ENCODE measurements around the gene APOBEC3C.
"Not testable (repeated sequence)": the region's sequence is repeated elsewhere in the genome, so short reads cannot be mapped to it uniquely, and the experiment has no call there.

APOBEC3C gene

GRCh38 chr22:39041908-39042307, 27.9 kb downstream of the APOBEC3C start:
- no peaks in the 10 kb centered on the region for H3K9me3 ChIP-seq (ENCODE audit: control insufficient read depth, insufficient read depth, low read length)

GRCh38 chr22:39043063-39043462, 29.0 kb downstream of the APOBEC3C start:
- H3K9me3 ChIP-seq (ENCODE audit: control insufficient read depth, insufficient read depth, low read length); H3K27ac ChIP-seq (ENCODE audit: low read depth, low read length); H3K9ac ChIP-seq (ENCODE audit: low read depth, low read length); H3K27me3 ChIP-seq (ENCODE audit: control insufficient read depth, insufficient read depth, low read length); H3K4me3 ChIP-seq (ENCODE audit: low read depth, low read length); H3K36me3 ChIP-seq (ENCODE audit: control insufficient read depth, insufficient read depth, low read length): not testable (repeated sequence)
- H3K4me1 ChIP-seq (ENCODE audit: control insufficient read depth, insufficient read depth, low read length): peaks cover 21% of the 10 kb centered on the region; the same call in 1 of the 2 replicates

More at GRCh38 chr22:39041908-39042307, 27.9 kb downstream of the APOBEC3C start:
- H3K4me1 ChIP-seq (ENCODE audit: control insufficient read depth, insufficient read depth, low read length): peaks cover 15% of the 10 kb centered on the region
- no peak overlapping the region for H3K4me3 ChIP-seq (ENCODE audit: low read depth, low read length)
- no peaks in the 10 kb centered on the region for H3K27me3 ChIP-seq (ENCODE audit: control insufficient read depth, insufficient read depth, low read length)
- H3K36me3 ChIP-seq (ENCODE audit: control insufficient read depth, insufficient read depth, low read length): 0 out of 2 replicates have a peak, but pooled peaks cover 3% of the 10 kb centered on the region
- H3K9ac ChIP-seq (ENCODE audit: low read depth, low read length): no peak overlapping the region
- H3K27ac ChIP-seq (ENCODE audit: low read depth, low read length): no peak overlapping the region

DNA sequence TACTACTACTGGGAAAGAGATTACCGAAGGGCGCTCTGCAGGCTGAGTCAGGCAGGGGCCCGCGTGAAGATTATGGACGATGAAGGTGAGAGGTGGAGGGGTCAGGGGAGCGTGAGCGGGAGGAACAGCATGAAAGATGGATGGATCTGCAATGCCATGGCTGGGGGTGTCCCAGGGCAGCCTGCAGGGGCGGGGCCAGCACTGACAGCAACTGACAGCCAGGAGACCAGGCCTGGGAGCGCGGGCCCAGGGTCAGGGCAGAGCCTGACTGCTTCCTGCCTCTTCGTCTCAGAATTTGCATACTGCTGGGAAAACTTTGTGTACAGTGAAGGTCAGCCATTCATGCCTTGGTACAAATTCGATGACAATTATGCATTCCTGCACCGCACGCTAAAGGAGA, 31.1 kb downstream of the APOBEC3C start:
- H3K4me1 ChIP-seq (ENCODE audit: control insufficient read depth, insufficient read depth, low read length): peaks cover 12% of the 10 kb centered on the region; the same call in 1 of the 2 replicates
- H3K27ac ChIP-seq (ENCODE audit: low read depth, low read length); H3K9ac ChIP-seq (ENCODE audit: low read depth, low read length); H3K9me3 ChIP-seq (ENCODE audit: control insufficient read depth, insufficient read depth, low read length); H3K36me3 ChIP-seq (ENCODE audit: control insufficient read depth, insufficient read depth, low read length); H3K4me3 ChIP-seq (ENCODE audit: low read depth, low read length); H3K27me3 ChIP-seq (ENCODE audit: control insufficient read depth, insufficient read depth, low read length): not testable (repeated sequence)

GRCh38 chr22:39049486-39049885, 35.4 kb downstream of the APOBEC3C start:
- H3K9me3 ChIP-seq (ENCODE audit: control insufficient read depth, insufficient read depth, low read length); H3K27me3 ChIP-seq (ENCODE audit: control insufficient read depth, insufficient read depth, low read length); H3K36me3 ChIP-seq (ENCODE audit: control insufficient read depth, insufficient read depth, low read length); H3K4me3 ChIP-seq (ENCODE audit: low read depth, low read length); H3K9ac ChIP-seq (ENCODE audit: low read depth, low read length); H3K27ac ChIP-seq (ENCODE audit: low read depth, low read length): not testable (repeated sequence)
- H3K4me1 ChIP-seq (ENCODE audit: control insufficient read depth, insufficient read depth, low read length): peaks cover 17% of the 10 kb centered on the region; the same call in 1 of the 2 replicates

- not testable (repeated sequence) for H3K4me3 ChIP-seq (ENCODE audit: low read depth, low read length); H3K9ac ChIP-seq (ENCODE audit: low read depth, low read length); H3K27ac ChIP-seq (ENCODE audit: low read depth, low read length); H3K27me3 ChIP-seq (ENCODE audit: control insufficient read depth, insufficient read depth, low read length); H3K9me3 ChIP-seq (ENCODE audit: control insufficient read depth, insufficient read depth, low read length); H3K36me3 ChIP-seq (ENCODE audit: control insufficient read depth, insufficient read depth, low read length)
- 0 out of 2 replicates have a peak, but pooled peaks cover 14% of the 10 kb centered on the region for H3K4me1 ChIP-seq (ENCODE audit: control insufficient read depth, insufficient read depth, low read length)
Observed at GRCh38 chr22:39051844-39052495, 37.9 kb downstream of the APOBEC3C start.

DNA sequence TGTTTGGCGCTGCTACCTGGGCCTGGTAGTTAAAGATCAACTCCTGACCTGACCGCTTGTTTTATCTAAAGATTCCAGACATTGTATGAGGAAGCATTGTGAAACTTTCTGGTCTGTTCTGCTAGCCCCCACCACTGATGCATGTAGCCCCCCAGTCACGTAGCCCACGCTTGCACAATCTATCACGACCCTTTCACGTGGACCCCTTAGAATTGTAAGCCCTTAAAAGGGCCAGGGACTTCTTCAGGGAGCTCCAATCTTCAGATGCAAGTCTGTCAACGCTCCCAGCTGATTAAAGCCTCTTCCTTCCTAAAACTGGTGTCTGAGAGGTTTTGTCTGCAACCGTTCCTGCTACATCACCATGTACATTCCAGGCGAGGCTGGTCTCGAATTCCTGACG, 41.6 kb downstream of the APOBEC3C start:
- Histone ChIP-seq H3K27ac (ENCODE audit: low read depth, low read length) (no peak overlapping the region), H3K9me3 (ENCODE audit: control insufficient read depth, insufficient read depth, low read length) (no peaks in the 10 kb centered on the region), H3K27me3 (ENCODE audit: control insufficient read depth, insufficient read depth, low read length) (no peaks in the 10 kb centered on the region), H3K4me3 (ENCODE audit: low read depth, low read length) (no peak overlapping the region), H3K36me3 (ENCODE audit: control insufficient read depth, insufficient read depth, low read length) (no peaks in the 10 kb centered on the region), H3K9ac (ENCODE audit: low read depth, low read length) (no peak overlapping the region), H3K4me1 (ENCODE audit: control insufficient read depth, insufficient read depth, low read length) (0 out of 2 replicates have a peak, but pooled peaks cover 7% of the 10 kb centered on the region)

DNA sequence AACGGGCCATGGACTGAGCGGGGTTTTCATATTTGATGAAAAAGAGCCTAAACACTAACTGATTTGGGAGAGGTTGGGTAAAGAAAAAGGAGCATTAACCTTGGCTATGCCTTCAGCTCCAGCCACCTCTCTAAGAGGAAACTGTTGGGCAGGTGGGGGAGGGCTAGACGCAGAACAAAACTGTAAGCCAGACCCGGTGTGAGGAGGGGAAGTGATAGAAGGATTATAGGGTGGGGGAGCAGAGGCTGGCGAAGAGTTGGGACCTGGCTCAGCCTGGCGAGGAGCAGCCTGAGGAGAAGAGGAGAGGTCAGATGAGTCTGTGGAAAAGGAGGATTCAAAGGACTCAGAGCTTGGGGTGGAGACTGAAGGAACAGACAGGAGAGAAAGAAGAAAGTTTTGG, 47.2 kb downstream of the APOBEC3C start:
- not testable (repeated sequence) for H3K36me3 ChIP-seq (ENCODE audit: control insufficient read depth, insufficient read depth, low read length); H3K9me3 ChIP-seq (ENCODE audit: control insufficient read depth, insufficient read depth, low read length); H3K9ac ChIP-seq (ENCODE audit: low read depth, low read length); H3K27me3 ChIP-seq (ENCODE audit: control insufficient read depth, insufficient read depth, low read length); H3K4me3 ChIP-seq (ENCODE audit: low read depth, low read length); H3K27ac ChIP-seq (ENCODE audit: low read depth, low read length); H3K4me1 ChIP-seq (ENCODE audit: control insufficient read depth, insufficient read depth, low read length)

DNA sequence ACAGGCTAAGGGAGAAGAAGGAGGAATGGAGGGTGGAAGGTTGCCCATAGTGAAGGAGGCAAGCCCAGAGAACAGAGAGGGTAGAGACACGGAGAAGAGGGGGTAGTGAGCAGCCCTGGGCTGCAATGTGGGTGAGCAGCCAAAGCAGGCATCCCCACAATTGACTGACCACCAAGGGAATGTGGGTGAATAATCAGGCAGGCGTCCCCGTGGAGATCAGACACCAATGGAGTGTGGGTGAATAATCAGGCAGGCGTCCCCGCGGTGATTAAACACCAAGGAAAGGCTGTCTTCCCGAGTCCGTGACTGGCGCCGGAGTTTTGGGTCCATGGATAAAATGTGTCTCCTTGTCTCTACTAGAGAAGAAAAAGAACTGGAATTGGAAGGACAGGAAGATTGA, 47.9 kb downstream of the APOBEC3C start:
- H3K9ac ChIP-seq (ENCODE audit: low read depth, low read length); H3K9me3 ChIP-seq (ENCODE audit: control insufficient read depth, insufficient read depth, low read length); H3K36me3 ChIP-seq (ENCODE audit: control insufficient read depth, insufficient read depth, low read length); H3K4me1 ChIP-seq (ENCODE audit: control insufficient read depth, insufficient read depth, low read length); H3K27ac ChIP-seq (ENCODE audit: low read depth, low read length); H3K27me3 ChIP-seq (ENCODE audit: control insufficient read depth, insufficient read depth, low read length); H3K4me3 ChIP-seq (ENCODE audit: low read depth, low read length): not testable (repeated sequence)

DNA sequence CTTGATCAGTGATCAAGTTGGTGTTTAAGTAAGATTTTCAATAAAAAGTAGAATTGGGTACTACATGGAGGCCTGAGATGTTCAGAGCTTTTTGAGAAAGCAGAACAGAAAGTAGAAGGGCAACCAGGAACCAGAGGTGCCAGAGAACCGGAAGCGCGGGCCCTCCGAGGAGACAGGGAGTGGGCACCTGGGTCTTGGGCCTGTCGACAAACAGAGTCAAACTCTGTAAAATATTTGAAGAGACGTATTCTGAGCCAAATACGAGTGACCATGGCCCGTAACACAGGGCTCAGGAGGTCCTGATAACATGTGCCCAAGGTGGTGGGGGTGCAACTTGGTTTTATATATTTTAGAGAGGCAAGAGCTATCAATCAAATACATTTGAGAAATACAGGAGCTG, 49.8 kb downstream of the APOBEC3C start:
- H3K4me3 ChIP-seq (ENCODE audit: low read depth, low read length); H3K9ac ChIP-seq (ENCODE audit: low read depth, low read length); H3K36me3 ChIP-seq (ENCODE audit: control insufficient read depth, insufficient read depth, low read length); H3K4me1 ChIP-seq (ENCODE audit: control insufficient read depth, insufficient read depth, low read length); H3K27ac ChIP-seq (ENCODE audit: low read depth, low read length); H3K27me3 ChIP-seq (ENCODE audit: control insufficient read depth, insufficient read depth, low read length); H3K9me3 ChIP-seq (ENCODE audit: control insufficient read depth, insufficient read depth, low read length): not testable (repeated sequence)

DNA sequence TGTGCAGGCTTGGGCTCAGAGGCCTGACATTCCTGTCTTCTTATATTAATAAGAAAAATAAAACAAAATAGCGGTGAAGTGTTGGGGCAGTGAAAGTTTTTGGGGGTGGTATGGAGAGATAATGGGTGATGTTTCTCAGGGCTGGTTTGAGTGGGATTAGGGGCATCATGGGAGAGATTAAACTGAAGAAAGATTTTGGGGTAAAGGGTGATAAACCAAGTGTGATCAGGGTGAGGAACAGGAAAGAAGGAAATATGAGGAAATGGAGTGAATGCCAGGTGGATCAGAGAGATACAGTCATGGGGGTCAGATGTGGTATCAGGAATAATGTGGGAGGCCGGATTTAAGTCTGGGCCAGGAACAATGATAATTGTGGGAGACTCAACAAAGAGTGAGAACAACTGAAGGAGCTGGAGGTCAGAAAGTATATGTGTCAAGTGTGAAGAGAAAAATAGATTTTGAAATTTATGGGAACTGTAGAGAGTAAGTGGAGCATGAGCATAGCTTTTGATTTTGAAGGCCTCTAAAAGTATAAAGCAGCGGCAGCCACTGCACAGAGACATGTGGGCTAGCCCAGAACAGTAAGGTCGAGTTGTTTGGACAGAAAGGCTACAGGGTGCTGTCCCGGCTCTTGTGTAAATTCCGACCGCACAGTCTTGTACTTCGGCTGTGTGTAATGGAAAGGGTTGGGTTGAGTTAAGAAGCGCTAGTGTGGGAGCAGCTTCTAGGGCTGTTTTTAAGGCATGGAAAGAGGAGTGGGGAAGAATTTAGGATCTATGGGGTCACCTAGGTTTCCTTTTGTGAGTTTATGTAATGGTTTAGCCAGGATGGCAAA, 52.6 kb downstream of the APOBEC3C start:
- H3K4me3 ChIP-seq (ENCODE audit: low read depth, low read length); H3K27me3 ChIP-seq (ENCODE audit: control insufficient read depth, insufficient read depth, low read length); H3K9ac ChIP-seq (ENCODE audit: low read depth, low read length); H3K4me1 ChIP-seq (ENCODE audit: control insufficient read depth, insufficient read depth, low read length); H3K27ac ChIP-seq (ENCODE audit: low read depth, low read length); H3K9me3 ChIP-seq (ENCODE audit: control insufficient read depth, insufficient read depth, low read length); H3K36me3 ChIP-seq (ENCODE audit: control insufficient read depth, insufficient read depth, low read length): not testable (repeated sequence)

GRCh38 chr22:39068033-39068785, 54.2 kb downstream of the APOBEC3C start:
- H3K9ac ChIP-seq (ENCODE audit: low read depth, low read length): no peak overlapping the region
- no peaks in the 10 kb centered on the region for H3K27me3 ChIP-seq (ENCODE audit: control insufficient read depth, insufficient read depth, low read length)
- no peaks in the 10 kb centered on the region for H3K36me3 ChIP-seq (ENCODE audit: control insufficient read depth, insufficient read depth, low read length)
- H3K27ac ChIP-seq (ENCODE audit: low read depth, low read length): no peak overlapping the region
- H3K4me3 ChIP-seq (ENCODE audit: low read depth, low read length): no peak overlapping the region
- H3K9me3 ChIP-seq (ENCODE audit: control insufficient read depth, insufficient read depth, low read length): no peaks in the 10 kb centered on the region
- no peaks in the 10 kb centered on the region for H3K4me1 ChIP-seq (ENCODE audit: control insufficient read depth, insufficient read depth, low read length)

Data from HUES48 (cell line).